Erythroblast (primary cell): ENCODE results near the gene CFDP1.

Experiments used
- GATA1 ChIP-seq: IDR thresholded peaks from 2 replicates; pipeline ENCODE4 v1.6.1; 2011; ENCODE audit warnings: low read depth, mild to moderate bottlenecking, control low read depth, low read length, moderate library complexity
- POLR2A ChIP-seq: IDR thresholded peaks from 2 replicates; pipeline ENCODE4 v1.6.1; 2011; ENCODE audit warnings: mild to moderate bottlenecking, low read length

DNA sequence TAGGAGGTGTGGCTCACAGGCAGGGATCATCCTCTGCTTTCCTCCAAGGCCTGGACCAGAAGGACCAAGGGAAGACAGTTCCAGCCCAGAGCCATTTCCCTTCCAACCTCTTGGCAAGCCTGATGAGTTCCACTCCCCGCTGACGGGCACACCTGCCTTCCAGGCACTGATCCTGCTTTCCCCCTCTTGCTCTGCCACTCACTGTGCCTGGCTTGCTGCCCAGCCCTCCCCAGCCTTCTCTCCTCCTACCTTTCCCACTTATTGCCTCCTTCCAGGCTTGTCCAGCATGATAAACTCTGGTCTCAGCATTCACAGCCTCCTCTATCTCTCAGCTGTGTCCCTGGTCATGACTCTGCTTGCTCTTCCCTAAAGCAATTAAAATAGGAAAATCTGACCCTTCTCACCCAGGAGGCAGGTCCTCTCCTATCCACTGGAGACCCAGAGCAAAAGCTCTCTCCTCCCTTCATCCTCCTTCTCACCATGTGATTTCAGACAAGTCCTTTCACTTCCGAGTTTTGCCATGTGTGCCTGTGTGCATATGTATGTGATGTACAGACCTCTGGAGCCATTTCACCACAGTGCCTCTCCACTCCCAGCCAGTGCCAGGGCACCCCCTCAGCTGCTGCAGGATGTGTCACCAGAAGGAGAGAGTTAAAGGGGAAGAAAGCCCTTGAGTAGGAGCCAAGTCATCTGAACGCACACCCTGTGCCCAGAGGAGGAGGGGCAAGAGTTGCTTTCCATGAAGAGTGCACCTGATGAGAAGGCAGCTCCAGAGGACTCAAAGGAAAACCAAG lies 44.6 kb upstream of the CFDP1 start:
- TF ChIP-seq POLR2A, result no peak
- no peak for TF ChIP-seq GATA1
